ENCODE data around the gene SLC24A4.

DNA sequence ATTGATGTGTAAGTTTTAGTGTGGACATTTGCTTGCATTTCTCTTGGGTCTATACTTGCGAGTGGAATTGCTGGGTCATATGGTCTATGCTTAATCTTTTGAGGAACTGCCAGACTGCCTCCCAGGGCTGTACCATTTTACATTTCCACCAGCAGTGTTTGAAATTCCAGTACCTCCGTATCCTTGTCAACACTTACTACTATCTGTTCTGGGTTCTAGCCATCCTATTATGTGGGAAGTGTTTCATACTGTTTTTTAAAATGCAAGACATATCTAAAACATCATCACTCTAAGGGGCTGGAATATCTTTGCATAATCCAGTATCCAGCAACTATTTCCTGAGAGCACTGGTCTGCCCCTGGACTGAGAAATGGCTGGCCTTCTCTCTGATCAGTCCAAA is 110.4 kb downstream of the SLC24A4 start:
- TF ChIP-seq POLR2A (IDR thresholded peaks at IDR 0.05) (no peak), CTCF (IDR thresholded peaks at IDR 0.05) (no peak), EP300 (IDR thresholded peaks at IDR 0.05) (no peak), POLR2AphosphoS5 (IDR thresholded peaks at IDR 0.05) (no peak)

All from upper lobe of left lung (tissue), 4 donors.